GM03348 (cell line): ENCODE data around the gene EFR3B.
"Not testable (repeated sequence)": the region's sequence is repeated elsewhere in the genome, so short reads cannot be mapped to it uniquely, and the experiment has no call there.

Experiments
- DNase-seq: peaks from one replicate; pipeline ENCODE4 v3.0.0; 2012; ENCODE audit warnings: low spot score

Gene EFR3B

DNA sequence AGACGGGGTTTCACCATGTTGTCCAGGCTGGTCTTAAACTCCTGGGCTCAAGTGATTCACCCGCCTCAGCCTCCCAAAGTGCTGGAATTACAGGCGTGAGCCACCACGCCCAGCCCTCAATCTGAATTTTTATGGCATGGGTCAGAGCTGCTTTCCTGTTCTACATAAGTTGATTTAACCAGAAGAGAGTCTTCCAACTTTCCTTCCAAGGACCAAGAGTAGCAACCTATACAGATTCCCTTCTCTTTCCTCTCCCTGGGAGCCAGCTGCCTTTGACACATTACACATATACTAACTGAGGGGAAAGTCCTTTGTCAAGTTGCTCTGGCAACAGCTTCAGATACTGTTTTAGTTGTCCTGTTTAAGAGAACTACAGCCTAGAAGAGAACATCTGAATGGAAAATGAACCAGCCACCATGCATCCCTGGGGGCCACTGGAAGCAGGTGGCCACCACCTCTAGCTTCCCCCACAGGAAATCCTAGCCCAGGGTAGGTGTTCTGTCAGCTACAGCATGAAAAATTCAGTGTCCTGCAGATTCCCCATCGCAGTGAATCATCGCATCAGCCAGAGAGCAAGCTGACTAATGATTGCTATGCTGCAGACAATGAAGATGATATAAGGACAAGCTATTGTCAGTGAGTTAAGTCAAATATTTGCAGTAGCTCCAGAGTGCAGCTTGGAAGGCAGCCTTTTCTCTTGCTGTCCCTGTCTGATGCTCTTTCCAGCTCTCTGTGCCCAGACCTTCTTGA, 63.6 kb downstream of the EFR3B start:
- peak; percentile 77 for DNase-seq

DNA sequence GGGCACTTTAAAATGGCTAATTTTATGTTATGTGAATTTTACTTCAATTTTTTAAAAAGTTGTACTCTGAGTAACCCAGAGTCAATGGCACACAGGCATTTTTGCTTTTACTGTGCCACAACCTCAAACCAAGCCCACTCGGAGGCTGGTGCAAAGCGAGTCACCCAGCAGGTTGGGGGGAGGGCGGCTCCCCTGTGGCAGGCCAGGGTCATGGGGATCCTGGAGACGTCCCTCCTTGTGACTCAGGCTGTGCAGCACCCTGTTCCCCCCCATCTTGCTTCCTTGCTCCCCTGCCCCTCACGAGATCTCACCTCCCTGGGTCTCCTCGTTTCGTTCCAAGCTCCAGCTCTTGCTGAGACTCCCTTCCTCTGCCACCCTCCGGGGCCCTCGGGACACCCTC, 67.9 kb downstream of the EFR3B start:
- no peak for DNase-seq

DNA sequence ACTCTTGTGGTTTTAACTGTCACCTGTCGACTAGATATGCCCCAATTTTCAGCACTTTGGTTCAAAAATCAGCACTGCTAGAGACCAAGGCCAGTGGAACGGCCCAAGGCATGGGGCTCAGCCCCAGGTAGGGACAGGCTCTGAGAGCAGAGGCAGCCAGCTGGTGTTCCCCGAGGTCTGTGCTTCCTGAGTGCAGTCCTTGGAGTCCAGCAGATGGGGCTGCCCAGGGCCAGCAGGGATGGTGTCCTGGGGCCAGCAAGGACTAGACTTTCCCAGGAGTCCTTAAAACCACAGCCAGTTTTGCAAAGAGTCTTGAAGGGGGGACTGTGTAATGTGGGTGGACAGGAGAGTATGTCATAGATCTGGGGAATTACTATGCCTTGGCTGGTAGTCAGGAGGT, 70.2 kb downstream of the EFR3B start:
- DNase-seq: no peak

GRCh38 chr2:25115249-25115883, 73.5 kb downstream of the EFR3B start:
- DNase-seq: no peak

GRCh38 chr2:25115902-25116301, 74.0 kb downstream of the EFR3B start:
- peak; percentile 44 for DNase-seq

GRCh38 chr2:25116956-25117355, 75.1 kb downstream of the EFR3B start:
- DNase-seq: no peak

DNA sequence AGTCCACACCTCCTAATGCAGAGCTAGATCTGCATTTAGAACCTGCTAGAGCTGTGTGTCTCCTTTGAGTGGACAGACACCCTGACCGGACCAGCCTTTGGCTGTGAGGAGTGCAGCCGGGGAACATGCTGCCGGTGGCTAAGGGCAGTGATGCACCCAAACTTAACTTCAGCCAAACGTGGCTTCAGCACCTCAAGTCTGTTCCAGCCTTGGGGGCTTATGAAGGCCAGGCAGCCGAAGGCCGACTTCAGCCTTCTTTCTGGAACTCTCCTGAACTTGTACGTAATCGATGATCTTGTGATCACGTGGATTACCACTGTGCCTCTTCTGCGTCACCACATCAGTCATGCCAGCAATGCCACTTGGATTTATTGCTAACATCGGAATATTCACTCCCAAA, 77.4 kb downstream of the EFR3B start:
- DNase-seq: no peak

DNA sequence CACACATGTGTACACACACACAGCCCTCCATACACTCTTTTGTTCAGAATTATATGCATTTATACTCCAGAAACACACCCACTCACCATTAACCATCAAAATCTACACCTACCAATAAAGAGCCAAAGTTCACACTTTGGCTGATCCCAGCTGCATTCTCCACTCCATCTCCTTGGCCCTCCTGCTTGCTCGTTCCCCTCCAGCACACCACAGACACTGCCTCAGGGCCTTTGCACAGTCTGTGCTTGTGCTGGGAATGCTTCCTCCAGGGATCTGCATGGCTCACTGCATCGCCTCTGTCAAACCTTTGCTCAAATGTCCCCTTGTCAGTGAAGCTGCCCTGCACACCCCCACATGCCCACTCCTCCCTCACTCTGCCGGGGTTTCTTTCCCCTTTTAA, 80.5 kb downstream of the EFR3B start:
- DNase-seq: no peak

GRCh38 chr2:25123682-25124081, 81.8 kb downstream of the EFR3B start:
- no peak for DNase-seq

GRCh38 chr2:25125189-25125588, 83.3 kb downstream of the EFR3B start:
- no peak for DNase-seq

DNA sequence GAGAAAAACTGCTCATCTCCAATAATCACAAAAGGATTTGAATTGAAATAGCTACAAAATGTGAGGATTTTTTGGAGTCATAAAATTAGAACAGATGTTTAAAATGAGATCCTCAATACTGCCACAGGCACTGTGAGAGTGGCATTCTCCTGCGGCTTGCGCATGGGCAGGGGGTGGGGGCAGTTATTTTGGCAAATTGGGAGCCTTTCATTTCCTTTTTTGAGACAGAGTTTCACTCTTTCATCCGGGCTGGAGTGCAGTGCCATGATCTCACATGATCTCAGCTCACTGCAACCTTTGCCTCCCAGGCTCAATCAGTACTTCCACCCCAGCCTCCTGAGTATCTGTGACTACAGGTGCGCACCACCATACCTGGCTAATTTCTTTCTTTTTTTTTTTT, 84.1 kb downstream of the EFR3B start:
- DNase-seq: no peak

DNA sequence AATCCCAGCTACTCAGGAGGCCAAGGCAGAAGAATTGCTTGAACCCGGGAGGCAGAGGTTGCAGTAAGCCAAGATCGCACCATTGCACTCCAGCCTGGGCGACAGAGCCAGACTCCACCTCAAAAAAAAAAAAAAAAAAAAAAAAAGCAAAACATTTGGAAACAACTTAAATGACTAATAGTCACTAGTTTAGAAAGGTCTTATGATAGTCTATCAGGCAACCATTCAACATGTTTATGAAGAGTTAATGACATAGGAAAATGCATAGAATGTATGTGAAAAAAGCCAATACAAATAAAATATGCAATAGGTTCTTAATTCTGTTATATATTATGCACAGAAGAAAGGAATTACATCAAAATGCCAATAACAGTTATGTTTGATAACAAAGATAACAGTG, 85.2 kb downstream of the EFR3B start:
- not testable (repeated sequence) for DNase-seq

DNA sequence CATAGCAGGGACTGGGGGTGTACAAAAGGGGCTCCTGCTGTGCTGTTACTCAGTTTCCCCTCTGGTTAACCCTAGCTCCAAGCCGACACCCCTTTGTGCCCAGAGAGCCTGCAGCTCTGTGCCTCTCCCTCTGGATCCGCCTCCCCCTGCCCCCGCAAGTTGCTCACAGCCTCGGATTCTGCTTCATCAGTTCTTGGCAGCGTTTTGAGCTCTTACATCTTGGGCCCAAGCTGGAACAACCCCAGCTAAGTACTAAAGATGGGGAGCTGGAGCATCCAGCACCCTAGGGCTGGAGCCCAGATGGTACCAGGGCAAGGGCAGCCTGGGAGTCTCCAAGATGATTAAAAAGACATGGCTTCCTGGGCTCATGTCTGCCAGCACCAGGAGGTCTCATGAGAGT, 85.8 kb downstream of the EFR3B start:
- peak; percentile 68 for DNase-seq

DNA sequence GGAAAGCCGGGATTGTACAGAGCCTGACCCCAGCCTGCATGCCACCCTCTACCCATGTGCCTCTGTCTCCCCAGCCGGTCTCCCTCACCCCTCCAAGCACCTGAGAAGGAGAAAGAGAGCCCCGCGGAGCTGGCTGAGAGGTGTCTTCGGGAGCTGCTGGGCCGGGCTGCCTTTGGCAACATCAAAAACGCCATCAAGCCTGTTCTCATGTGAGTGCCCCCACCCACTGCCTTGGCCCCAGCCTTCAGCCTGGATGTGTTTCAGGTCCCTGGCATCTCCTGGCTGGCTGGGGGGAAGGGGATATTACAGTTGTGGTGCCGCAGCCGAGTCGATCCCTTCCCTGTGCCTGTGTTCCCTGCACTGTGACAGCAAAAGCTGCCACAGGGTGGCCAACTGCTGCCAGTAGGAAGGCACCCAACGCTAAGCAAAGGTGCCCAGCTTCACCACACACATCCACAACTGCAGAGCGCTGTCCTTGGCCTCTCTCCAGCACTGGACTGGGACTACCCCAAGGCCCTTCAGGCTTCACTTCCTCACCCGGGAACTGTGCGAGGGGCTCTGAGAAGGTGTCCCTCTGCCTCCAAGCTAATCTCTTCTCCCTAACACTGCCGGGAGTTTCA, 88.1 kb downstream of the EFR3B start:
- no peak for DNase-seq

DNA sequence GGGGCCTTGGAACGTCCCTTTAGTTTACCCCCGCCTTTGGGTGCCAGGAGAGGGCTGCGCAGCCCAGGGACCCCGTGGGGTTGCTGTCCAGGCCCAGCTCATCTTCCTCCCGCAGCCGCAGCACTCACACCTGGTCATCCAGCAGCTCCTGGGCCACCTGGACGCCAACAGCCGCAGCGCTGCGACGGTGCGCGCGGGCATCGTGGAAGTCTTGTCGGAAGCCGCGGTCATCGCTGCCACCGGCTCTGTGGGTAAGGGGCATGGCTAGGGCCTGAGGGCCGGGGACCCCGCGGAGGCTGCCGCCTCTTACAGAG, 89.3 kb downstream of the EFR3B start:
- DNase-seq: no peak

DNA sequence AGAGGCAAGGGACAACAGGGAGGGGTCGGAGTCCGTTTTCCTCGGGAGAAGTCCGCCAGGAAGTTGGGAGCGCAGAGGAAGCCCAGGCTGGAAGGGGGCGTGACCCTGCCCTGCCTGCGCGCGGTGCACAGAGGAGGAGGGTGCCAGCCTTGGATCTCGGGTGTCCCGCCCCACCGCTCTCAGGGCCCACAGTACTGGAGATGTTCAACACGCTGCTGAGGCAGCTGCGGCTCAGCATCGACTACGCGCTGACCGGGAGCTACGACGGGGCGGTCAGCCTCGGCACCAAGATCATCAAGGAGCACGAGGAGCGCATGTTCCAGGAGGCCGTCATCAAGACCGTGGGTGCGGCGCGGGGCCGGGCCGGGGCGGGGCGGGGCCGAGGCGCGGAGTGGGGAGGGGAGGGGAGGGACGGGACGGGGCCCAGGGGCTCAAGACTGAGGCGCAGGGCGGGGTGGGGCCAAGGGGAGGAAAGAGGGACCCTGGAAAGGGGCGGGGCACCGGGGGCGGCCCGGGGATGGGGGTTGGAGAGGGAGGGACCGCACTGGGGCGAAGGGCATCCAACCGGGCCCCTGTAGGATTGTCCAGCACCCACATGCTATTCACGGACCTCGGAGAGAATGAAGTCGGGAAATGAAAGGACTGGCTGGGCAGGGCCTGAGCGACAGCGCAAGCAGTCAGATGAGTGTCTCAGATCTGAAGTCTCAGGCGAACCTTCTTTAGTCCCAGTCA, 89.9 kb downstream of the EFR3B start:
- peak; percentile 27 for DNase-seq

- DNase-seq: no peak
Observed at GRCh38 chr2:25132299-25132635, 90.4 kb downstream of the EFR3B start.

DNA sequence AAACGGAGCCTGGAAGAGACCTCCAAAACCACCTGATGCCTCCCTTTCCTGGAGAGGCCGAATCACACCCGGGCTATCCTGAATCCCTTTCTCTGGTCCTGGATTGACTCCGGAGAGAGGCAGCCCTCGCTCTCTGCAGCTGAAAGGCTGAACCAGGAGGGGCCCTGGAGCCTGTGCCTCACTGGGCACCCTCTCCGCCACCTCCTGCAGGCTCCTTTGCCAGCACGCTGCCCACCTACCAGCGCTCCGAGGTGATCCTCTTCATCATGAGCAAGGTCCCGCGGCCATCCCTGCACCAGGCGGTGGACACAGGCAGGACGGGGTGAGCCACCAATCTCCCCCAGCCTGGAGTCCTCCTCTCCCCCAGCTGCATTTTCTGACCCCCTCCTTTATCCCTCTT, 90.8 kb downstream of the EFR3B start:
- DNase-seq: no peak

DNA sequence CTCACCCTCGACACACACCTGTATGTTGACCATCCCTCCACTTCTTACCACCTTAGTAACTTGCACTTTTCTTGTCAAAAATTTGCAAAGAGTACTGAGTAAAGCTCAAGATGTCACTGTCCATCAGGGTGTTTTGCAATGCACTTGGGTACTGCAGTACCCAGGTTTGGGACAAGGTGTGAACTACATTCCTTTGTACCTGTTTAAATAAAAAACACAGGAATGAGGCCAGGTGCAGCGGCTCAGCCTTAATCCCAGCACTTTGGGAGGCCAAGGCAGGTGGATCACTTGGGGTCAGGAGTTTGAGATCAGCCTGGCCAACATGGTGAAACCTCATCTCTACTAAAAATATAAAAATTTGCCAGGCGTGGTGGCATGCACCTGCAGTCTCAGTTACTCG, 98.7 kb downstream of the EFR3B start:
- not testable (repeated sequence) for DNase-seq

- no peak for DNase-seq
Observed at GRCh38 chr2:25141120-25141519, 99.2 kb downstream of the EFR3B start.

DNA sequence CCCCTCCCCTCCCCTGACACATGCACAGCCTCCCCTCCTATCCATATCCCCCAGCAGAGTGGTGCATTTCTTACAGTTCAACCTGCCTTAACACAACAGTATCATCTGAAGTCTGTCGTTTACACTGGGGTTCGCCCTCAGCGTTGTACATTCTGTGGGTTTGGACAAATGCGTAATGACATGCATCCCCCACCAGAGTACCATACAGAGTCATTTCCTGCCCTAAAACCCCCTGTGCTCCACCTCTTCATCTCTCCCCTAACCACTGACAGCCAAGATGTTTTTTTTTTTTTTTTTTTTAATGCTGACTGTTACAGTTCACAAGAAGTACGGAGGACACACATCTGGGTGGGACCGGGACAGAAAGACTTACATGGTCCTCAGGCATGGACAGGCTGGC, 103.9 kb downstream of the EFR3B start:
- DNase-seq: no peak

DNA sequence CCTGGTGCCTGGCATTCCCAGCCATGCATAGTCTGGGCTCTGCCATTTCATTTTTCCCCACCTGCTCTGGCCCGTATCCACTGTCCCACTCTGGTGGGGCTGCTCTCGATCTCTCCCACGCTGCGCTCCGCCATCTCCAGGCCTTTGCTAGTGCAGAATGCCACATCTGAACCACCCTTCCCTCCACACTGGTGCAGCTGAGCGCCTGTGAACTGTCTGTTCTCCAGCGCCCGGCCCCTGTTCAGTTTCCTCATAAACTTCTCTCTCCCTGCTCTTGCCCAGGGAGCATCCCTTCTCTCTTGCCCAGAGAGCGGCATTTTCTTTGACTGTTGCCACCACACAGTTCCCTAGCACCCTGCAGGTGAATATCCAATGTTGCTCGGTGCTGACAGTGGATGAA, 105.0 kb downstream of the EFR3B start:
- no peak for DNase-seq

GRCh38 chr2:25149646-25150045, 107.8 kb downstream of the EFR3B start:
- no peak for DNase-seq
